NCI-H82 (cell line): ENCODE data around the gene ZNF778.
A peak's percentile ranks its signal among the peaks of the same experiment; 100 is the strongest.

ENCODE experiments used
- DNase-seq: peaks from one replicate; lab custom pipeline; 2025; lab: John Stamatoyannopoulos, UW

The ZNF778 gene

DNA sequence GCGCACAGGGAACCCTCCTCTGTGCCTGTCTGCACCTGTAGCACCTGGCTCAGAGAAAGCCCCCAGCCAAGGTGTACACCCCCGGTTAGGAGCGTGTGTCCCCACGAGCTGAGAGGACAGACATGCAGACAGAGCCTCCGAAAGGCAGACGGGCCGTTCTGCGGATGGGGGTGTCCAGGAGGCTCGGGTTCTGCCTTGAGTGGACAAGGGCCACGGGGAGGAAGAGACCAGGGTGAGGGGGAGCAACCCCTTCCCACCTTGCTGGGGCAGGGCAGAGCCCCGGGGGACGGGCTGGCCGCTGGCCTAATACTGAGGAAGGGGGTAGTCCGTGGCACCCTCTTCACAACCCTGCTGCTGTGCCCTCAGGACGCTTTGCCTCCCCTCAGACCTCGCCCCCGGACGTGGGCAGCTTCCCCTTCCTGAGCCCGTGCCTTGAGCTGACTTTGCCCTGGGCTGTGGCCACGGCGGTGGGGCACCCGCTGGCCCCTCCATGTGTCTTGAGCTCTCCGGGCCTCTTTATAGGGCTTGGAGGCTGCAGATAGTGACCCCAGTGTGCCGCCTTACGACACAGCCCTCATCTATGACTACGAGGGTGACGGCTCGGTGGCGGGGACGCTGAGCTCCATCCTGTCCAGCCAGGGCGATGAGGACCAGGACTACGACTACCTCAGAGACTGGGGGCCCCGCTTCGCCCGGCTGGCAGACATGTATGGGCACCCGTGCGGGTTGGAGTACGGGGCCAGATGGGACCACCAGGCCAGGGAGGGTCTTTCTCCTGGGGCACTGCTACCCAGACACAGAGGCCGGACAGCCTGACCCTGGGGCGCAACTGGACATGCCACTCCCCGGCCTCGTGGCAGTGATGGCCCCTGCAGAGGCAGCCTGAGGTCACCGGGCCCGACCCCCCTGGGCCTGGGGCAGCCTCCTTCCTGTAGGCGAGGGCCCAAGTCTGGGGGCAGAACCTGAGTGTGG is 22.9 kb upstream of the ZNF778 start:
- DNase-seq, result no peak

DNA sequence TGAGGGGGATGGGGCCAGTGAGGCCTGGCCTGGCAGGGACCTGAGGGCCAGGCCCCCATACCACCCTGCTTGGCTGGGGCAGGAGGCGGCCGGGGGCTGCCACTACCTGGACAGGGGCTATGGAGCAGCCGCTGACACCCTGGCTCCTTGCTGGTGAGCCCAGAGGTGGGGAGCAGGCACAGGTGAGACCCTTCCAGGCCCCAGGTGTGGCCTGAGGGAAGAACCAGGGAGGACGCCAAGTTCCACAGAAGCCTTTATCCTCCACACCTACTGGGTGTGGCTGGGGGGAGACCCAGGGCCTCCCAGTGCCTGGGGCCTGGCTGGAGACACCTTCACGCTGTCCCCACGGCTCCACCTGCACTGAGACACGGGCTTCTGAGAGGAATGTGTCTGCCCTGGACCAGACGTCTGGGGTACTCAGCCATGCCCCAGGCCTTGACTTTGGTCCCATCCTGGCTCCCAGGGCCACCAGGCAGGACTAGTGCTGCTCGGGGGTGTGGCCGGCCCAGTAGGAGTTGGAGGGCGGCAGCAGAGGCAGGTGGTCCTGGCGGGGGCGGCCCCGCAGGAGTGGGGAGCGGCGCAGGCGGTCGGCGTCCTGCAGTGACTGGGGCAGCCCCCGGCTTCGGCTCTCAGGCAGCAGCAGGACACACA is 21.9 kb upstream of the ZNF778 start:
- DNase-seq, result no peak

DNA sequence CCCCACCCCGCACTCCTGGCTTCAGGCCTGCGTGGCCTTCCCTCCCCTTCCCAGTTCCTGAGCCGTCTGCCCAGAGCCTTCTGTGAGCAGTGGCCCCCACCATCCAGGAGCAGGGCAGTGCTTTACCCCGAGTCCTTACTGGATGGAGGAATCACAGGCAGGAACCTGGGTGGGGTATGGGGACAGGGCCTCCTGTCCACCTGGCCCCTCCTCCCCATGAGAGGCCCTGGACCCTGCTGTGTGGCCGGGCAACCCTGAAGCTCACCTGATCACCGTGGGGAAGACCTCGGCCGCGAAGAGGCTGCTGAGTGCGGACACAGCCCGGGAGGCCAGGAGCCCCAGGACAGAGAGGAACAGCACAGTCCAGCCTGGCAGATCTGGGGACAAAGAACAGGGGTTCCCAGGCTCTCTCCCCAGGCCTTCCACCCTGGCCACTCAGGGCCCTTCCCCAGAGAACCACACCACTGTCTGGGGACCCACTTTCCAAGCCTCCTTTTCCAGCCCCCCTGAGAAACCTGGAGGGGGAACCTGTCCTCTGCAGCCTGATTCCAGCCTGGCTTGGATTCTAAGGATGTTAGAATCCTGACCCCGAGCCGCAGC is 20.4 kb upstream of the ZNF778 start:
- DNase-seq, result no peak

DNA sequence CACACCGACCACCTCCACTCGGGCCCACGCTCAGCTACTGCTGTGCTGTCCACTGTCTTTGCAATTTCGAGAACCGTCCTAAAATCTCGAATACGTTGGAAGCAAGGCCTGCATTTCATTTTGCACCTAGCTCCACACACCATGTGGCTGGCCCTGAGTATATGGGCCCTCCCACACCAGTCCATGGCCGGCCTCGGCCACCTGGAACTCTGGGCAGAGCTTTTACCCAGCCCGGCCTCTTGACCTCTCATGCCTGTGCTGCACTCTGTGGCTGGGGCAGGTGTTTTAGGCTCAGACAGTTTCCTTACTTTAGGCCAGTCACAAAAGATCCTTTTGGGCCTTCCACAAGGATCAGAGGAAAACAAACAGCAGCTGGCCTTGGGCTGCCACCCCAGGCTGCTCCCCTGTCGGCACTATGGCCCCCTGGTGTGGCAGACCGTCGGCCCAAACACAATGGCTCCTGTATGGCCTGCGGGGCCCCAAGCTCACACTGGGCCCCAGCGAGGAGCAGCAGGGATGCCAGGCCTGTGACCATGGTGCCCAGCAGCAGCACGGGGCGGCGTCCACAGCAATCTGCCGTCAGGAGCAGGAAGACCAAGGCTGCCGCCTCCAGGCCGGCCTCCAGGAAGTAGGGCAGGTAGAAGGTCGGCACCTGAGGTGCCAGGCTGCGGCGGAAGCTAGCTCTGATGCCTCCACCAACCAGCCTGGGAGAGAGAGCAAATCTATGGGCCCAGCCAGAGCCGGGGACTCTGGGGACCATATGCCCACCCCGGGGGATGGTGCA is 19.7 kb upstream of the ZNF778 start:
- no peak for DNase-seq

- DNase-seq, result no peak
These were observed 18.9 kb upstream of the ZNF778 start for GRCh38 chr16:89198417-89199240.

GRCh38 chr16:89199241-89200123 is 18.0 kb upstream of the ZNF778 start:
- DNase-seq, result no peak

DNA sequence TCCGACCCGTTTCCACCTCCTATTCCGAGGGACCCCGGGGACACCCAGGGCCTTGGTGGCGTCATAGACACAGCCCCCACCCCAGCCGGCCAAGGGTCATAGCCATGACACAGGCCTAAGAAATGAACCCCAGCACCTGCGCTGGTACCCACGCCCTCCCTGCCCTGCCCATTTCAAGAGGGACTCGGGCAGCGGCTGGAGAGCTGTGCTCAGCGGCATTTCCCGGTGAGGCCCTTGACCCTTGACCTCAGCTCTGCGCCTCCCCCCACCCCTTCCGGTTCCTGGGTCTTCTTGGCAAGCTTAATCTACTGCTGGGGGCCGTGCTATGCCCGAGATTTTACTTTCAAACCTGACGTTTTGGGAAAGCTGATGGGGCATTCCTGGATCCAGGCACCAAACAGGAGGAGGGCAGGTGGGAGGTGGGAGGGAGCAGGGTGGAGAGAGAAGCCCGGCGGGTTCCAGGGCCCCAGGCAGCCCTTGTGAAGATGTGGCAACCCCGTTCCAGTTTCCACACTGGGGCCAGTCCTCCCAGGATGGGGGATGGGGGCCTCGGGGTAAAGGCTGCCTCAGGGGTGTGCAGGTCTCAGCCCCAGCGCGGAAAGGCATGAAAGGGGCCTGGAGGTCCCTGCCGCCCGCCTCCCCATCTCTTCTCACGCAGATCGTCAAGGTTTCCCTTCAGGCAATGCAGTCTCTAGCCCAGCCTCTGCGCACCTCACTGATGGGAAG is 17.2 kb upstream of the ZNF778 start, which contains the start of gene SLC22A31:
SLC22A31 (minus strand) TSS at position 414 of the 726 bp plus-strand sequence; CDS start at position 378, 36 bp downstream.
- DNase-seq, result no peak

DNA sequence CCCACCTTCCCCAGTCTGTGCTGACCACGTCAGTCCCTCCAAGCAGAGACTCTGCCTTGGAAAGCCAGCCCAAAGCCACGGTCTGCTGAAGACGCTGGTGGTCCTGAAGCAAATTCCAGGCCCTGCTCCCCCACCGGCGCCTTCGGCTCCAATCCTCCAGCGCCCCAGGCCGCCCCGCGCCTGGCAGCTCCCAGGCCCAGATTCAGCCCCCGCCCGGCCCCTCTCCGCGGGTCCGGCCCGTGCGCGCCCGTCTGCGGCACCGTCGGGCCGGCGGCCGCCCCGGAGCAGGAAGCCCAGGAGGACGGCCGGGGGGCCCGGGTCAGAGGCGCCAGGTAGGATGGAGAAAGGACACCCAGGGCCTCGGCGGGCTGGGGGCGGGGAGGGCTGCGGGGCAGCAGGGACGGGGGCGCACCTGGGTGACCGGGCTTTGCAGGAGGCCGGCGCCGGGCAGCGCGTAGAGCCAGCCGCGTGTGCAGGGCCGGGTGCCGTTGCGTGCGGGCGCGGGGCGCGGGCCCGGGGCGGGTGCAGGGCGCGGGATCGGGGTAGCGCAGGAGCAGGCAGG is 16.6 kb upstream of the ZNF778 start:
- no peak for DNase-seq

- peak; percentile 88 for DNase-seq
These were observed 15.8 kb upstream of the ZNF778 start for GRCh38 chr16:89201439-89202377.

- DNase-seq, result no peak
These were observed 14.9 kb upstream of the ZNF778 start for GRCh38 chr16:89202422-89203215.

DNA sequence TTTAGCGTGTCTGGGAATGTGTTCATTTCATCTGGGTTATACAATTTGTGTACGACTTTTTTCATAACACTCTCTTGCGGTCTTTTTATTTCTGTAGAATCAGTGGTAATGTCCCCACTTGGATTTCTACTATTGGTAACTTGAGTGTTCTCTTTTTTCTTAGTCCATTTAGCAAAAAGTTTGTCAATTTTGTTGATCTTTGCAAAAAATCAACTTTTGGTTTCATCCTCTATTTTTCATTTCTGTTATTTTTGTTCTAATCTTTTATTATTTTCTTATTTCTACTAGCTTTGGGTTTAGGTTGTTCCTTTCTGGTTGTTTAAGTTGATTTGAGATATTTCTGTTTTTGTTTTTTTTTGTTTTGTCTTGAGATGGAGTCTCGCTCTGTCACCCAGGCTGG is 9.5 kb upstream of the ZNF778 start:
- no peak for DNase-seq

DNA sequence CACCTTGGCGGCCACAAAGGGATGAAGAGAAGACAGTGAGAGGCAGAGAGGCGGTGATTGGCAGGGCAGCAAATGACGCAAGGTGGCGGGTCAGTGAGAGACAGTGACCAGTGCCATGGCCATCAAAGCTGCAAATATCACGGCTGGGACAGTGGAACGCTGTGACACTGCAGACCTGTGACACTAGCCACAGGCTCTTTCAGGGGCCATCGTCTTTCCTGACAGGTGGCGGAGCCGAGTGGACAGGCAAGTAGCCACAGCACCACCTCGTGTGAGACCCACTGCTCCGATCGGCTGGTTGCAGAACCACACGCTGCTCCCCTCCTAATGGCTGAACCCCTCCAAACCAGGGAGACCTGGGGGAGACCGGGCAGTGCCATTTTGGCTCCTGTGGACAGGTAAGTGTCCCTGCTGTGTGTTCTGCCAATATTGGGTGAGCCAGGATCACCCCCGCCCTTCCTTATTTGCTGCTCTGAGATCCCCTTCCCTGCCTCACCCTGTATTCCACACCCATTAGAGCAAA is 7.9 kb upstream of the ZNF778 start:
- no peak for DNase-seq

DNA sequence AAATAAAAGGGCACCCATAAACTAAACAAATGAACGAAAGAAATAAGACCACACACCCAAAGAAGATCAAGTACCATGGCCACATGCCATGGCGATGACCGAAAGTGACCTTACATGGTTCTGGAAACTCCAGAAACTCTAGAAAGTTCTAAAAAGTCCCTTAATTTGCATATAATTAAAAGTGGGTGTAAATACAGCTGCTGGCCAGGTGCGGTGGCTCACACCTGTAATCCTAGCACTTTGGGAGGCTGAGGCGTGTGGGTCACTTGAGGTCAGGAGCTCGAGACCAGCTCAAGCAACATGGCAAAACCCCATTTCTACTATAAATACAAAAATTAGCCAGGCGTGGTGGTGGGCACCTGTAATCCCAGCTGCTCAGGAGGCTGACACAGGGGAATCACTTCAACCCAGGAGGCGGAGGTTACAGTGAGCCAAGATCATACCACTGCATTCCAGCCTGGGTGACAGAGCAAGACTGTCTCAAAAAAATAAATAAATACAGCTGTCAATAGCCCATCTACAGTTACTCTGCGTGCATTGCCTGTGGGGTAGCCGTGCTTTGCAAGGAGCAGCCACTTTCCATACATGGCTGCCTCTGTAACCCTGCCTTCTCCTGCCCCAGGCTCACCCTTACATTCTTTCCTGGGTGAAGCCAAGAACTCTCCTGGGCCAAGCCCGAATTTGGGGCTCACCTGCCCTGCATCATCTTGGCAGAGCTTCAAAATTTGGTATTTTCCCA is 7.2 kb upstream of the ZNF778 start:
- DNase-seq, result no peak

DNA sequence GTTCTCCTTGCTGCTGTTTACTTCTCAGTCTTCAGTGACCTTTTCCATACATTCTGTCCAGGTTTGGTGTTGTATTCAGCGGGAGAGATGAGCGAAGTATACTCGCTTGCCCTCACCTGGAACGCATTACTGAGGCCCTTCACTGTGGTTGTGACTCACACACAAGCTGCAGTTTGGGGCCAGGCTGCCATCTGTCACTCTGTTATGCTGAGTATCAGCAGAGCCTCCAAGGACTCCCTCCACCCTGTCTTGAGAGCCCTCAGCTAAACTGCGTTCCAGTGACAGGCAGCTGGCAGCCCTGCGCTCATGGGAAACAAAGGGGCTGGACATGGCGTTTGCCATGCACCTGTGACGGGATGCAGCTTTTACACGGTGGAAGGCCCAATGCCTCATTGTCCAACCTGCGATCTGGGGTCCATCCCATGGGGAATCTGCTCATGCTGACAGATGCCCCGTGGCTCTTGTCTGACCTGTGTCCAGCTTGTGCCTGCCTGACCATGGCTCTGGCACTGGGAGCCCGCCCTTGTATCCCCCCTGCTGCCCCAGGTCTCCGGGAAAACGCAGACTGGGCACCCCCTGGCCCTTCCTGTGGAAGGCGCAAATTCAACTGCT is 6.5 kb upstream of the ZNF778 start:
- DNase-seq, result peak; percentile 82

DNA sequence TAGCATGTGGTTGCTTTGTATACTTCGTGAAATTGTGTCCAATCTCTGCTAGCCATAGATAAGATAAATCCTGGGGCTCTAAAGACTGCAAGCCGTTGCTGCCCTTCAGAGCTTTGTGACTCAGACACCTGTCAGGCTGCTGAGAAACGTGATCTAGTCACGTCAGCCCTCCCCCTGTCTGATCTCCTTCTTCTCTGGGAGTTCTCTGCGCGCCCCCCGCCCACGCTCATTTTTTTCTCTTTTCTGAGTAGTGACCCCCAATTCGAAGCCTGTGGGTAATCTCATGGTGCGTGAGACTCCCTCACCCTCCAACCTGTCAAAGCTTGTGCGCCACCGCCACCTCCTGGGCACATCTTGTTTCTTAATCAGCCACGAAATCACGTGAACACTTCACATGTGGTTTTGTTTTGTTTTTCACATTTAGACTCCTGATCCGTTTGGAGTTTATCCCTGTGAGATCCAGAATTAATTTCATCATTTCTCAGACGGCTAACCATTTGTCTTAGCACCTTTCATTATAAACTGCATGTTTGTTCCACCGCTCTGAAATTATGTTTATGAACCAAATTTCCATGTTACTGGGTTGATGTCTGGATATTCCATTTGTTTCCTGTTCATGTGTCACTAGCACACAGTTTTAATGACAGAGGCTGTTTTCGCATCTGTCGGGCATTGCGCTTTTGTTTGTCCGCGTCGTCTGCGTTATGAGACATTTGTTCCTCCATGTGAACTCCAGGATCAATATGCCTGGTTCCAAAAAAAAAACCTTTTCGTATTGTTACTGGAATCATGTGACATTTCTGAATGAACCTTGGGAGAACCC is 977 bp upstream of the ZNF778 start:
- DNase-seq, result peak; percentile 83
